A673 (cell line): ENCODE data around the gene CCDC6. TPM values are rescaled to one million over a fixed set of nuclear protein-coding genes. Genes with fewer than 3 reads are reported as not detected.
"Not testable (repeated sequence)": the region's sequence is repeated elsewhere in the genome, so short reads cannot be mapped to it uniquely, and the experiment has no call there.

Experiments
- BruUV-seq: library from RNA; stranded (reverse); fragments of 400-500 nt; replicated peaks from 2 replicates; lab custom pipeline; 2021; lab: Mats Ljungman, UMichigan
- CTCF ChIA-PET: fragments of 300-600 bp; sonication (Branson Sonifier 250); formaldehyde crosslinking; loops from one replicate; lab custom pipeline; 2022; ENCODE audit warnings: antibody characterized with exemption; lab: Charles Lee
- POLR2A ChIA-PET: fragments of 300-600 bp; sonication (Branson Sonifier 250); formaldehyde crosslinking; loops from one replicate; lab custom pipeline; 2022; ENCODE audit warnings: antibody characterized with exemption; ENCODE audit not compliant: low non-redundant PET; lab: Charles Lee
- DNase-seq: peaks from one replicate; pipeline ENCODE4 v3.0.0-alpha.2; 2015; ENCODE audit warnings: low spot score
- H3K27ac ChIP-seq: fragments of 200-600 bp; sonication (generic); 2 replicates; pipeline ENCODE4 v1.5.1; 2016; ENCODE audit warnings: mixed run types, low read depth, mild to moderate bottlenecking, mixed read lengths, antibody characterized with exemption, low read length; ENCODE audit not compliant: poor library complexity, severe bottlenecking
- H3K27me3 ChIP-seq: fragments of 200-600 bp; sonication (generic); replicated peaks from 2 replicates; pipeline ENCODE4 v1.6.1; 2017; ENCODE audit warnings: mixed run types, low read depth, mild to moderate bottlenecking, mixed read lengths, antibody characterized with exemption, low read length; ENCODE audit not compliant: insufficient read depth, poor library complexity
- H3K36me3 ChIP-seq: fragments of 200-600 bp; sonication (generic); 2 replicates; pipeline ENCODE4 v1.6.1; 2016; ENCODE audit warnings: mixed run types, mild to moderate bottlenecking, mixed read lengths, antibody characterized with exemption, low read length; ENCODE audit not compliant: insufficient read depth, poor library complexity, severe bottlenecking
- H3K4me1 ChIP-seq: fragments of 200-600 bp; sonication (generic); 2 replicates; pipeline ENCODE4 v1.6.1; 2017; ENCODE audit warnings: mixed run types, mild to moderate bottlenecking, mixed read lengths, antibody characterized with exemption, low read length; ENCODE audit not compliant: insufficient read depth, poor library complexity, severe bottlenecking
- H3K4me3 ChIP-seq: fragments of 200-600 bp; sonication (generic); 2 replicates; pipeline ENCODE4 v1.5.1; 2016; ENCODE audit warnings: low read depth, mixed run types, mild to moderate bottlenecking, mixed read lengths, low read length; ENCODE audit not compliant: poor library complexity, severe bottlenecking
- H3K9me3 ChIP-seq: fragments of 200-600 bp; sonication (generic); 2 replicates; pipeline ENCODE4 v1.6.1; 2016; ENCODE audit warnings: mixed run types, low read depth, mild to moderate bottlenecking, mixed read lengths, antibody characterized with exemption, low read length; ENCODE audit not compliant: poor library complexity, severe bottlenecking
- CTCF ChIP-seq: fragments of 300-800, 200-600 bp; sonication (generic); conservative IDR thresholded peaks from 2 replicates; pipeline ENCODE4 v1.5.1; 2017; ENCODE audit warnings: low read depth, mild to moderate bottlenecking, antibody characterized with exemption, low read length, moderate library complexity, mixed read lengths
- EZH2 ChIP-seq: fragments of 200-600 bp; sonication (generic); IDR thresholded peaks from 2 replicates; pipeline ENCODE4 v1.6.1; 2017; ENCODE audit warnings: borderline replicate concordance, low read depth, mild to moderate bottlenecking, mixed read lengths, antibody characterized with exemption, low read length; ENCODE audit not compliant: poor library complexity, severe bottlenecking
- intact Hi-C: fragments of 100-400 bp; cut with micrococcal nuclease; formaldehyde crosslinking; loops from one replicate; pipeline ENCODE4 v1.10.0; 2022; ENCODE audit not compliant: unreplicated experiment
- total RNA-seq: library from RNA; stranded (reverse); gene quantifications from 2 replicates; pipeline ENCODE4 v1.2.3, GENCODE V29; 2021

The CCDC6 gene
- total RNA-seq, 1 experiment from 2014 or later, result 28.1 TPM

GRCh38 chr10:59793919-59794318 is 112.4 kb downstream of the CCDC6 start:
- intact Hi-C loops, result no loop called here
- H3K36me3 ChIP-seq, result peaks cover 2% of the 10 kb centered on the region
- DNase-seq, result no peak
- POLR2A ChIA-PET, result interaction anchor here (0.7 kb wide), 1 partner anchor 39 kb away, joined by 5 read pairs; no protein-coding TSS in a partner anchor
- H3K4me1 ChIP-seq, result no peaks in the 10 kb centered on the region
- no peaks in the 10 kb centered on the region for H3K9me3 ChIP-seq
- H3K4me3 ChIP-seq, result no peak overlapping the region
- BruUV-seq, result no TSS peak
- no peak overlapping the region for H3K27ac ChIP-seq
- TF ChIP-seq CTCF, result no peak
- CTCF ChIA-PET, result no interaction called here
- no peaks in the 10 kb centered on the region for H3K27me3 ChIP-seq

GRCh38 chr10:59792812-59793211 is 113.5 kb downstream of the CCDC6 start:
- Histone ChIP-seq H3K4me3 (no peak overlapping the region), H3K27ac (no peak overlapping the region), H3K4me1 (no peaks in the 10 kb centered on the region), H3K27me3 (no peaks in the 10 kb centered on the region), H3K9me3 (no peaks in the 10 kb centered on the region), H3K36me3 (peaks cover 2% of the 10 kb centered on the region)
- CTCF ChIA-PET, result no interaction called here
- no peak for TF ChIP-seq CTCF
- no peak for TF ChIP-seq EZH2
- DNase-seq, result no peak
- BruUV-seq, result no TSS peak
- intact Hi-C loops, result no loop called here
- POLR2A ChIA-PET, result no interaction called here

GRCh38 chr10:59791601-59792000 is 114.8 kb downstream of the CCDC6 start:
- H3K4me1 ChIP-seq, result no peaks in the 10 kb centered on the region
- H3K27ac ChIP-seq, result no peak overlapping the region
- intact Hi-C loops, result no loop called here
- H3K27me3 ChIP-seq, result no peaks in the 10 kb centered on the region
- no peak for DNase-seq
- H3K36me3 ChIP-seq, result peaks cover 2% of the 10 kb centered on the region
- no peak overlapping the region for H3K4me3 ChIP-seq
- TF ChIP-seq CTCF, result no peak
- TF ChIP-seq EZH2, result no peak
- BruUV-seq, result no TSS peak
- ChIA-PET CTCF (no interaction called here), POLR2A (no interaction called here)
- H3K9me3 ChIP-seq, result no peaks in the 10 kb centered on the region

GRCh38 chr10:59790080-59790479 is 116.3 kb downstream of the CCDC6 start:
- CTCF ChIA-PET, result interaction anchor here (0.6 kb wide), 1 partner anchor 8 kb away, joined by 3 read pairs; no protein-coding TSS in a partner anchor
- POLR2A ChIA-PET, H3K9me3 ChIP-seq, BruUV-seq, intact Hi-C loops, H3K36me3 ChIP-seq, H3K4me1 ChIP-seq, DNase-seq, H3K4me3 ChIP-seq, H3K27ac ChIP-seq, H3K27me3 ChIP-seq: not testable (repeated sequence)

GRCh38 chr10:59788914-59789313 is 117.4 kb downstream of the CCDC6 start:
- CTCF ChIA-PET, POLR2A ChIA-PET, H3K4me1 ChIP-seq, BruUV-seq, H3K36me3 ChIP-seq, DNase-seq, intact Hi-C loops, H3K4me3 ChIP-seq, H3K9me3 ChIP-seq, H3K27me3 ChIP-seq, H3K27ac ChIP-seq: not testable (repeated sequence)
